GM12864 (cell line): ENCODE results near the gene KIAA1586.
"Not testable (repeated sequence)": the region's sequence is repeated elsewhere in the genome, so short reads cannot be mapped to it uniquely, and the experiment has no call there.

Source experiments
- DNase-seq: peaks from one replicate; pipeline ENCODE4 v3.0.0-alpha.2; 2011; ENCODE audit warnings: low read depth
- H3K4me3 ChIP-seq: 2 replicates; pipeline ENCODE4 v1.5.1; 2011; ENCODE audit warnings: mild to moderate bottlenecking, low read depth, low read length, control low read depth
- TF ChIP-seq, protein P1 (sequence below): IDR thresholded peaks from 2 replicates; pipeline ENCODE4 v1.5.1; 2011; ENCODE audit warnings: low read depth, mild to moderate bottlenecking, moderate library complexity, low read length, control low read depth, inconsistent platforms; ENCODE audit errors: missing control alignments

KIAA1586 gene, protein sequence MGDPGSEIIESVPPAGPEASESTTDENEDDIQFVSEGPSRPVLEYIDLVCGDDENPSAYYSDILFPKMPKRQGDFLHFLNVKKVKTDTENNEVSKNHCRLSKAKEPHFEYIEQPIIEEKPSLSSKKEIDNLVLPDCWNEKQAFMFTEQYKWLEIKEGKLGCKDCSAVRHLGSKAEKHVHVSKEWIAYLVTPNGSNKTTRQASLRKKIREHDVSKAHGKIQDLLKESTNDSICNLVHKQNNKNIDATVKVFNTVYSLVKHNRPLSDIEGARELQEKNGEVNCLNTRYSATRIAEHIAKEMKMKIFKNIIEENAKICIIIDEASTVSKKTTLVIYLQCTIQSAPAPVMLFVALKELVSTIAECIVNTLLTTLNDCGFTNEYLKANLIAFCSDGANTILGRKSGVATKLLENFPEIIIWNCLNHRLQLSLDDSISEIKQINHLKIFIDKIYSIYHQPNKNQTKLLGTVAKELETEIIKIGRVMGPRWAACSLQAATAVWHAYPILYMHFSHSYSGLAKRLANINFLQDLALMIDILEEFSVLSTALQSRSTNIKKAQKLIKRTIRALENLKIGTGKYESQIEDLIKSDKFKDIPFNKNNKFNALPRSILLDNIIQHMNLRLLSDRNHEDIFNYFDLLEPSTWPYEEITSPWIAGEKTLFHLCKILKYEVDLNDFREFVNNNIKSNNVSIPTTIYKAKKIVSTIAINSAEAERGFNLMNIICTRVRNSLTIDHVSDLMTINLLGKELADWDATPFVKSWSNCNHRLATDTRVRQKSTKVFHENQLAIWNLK

DNA sequence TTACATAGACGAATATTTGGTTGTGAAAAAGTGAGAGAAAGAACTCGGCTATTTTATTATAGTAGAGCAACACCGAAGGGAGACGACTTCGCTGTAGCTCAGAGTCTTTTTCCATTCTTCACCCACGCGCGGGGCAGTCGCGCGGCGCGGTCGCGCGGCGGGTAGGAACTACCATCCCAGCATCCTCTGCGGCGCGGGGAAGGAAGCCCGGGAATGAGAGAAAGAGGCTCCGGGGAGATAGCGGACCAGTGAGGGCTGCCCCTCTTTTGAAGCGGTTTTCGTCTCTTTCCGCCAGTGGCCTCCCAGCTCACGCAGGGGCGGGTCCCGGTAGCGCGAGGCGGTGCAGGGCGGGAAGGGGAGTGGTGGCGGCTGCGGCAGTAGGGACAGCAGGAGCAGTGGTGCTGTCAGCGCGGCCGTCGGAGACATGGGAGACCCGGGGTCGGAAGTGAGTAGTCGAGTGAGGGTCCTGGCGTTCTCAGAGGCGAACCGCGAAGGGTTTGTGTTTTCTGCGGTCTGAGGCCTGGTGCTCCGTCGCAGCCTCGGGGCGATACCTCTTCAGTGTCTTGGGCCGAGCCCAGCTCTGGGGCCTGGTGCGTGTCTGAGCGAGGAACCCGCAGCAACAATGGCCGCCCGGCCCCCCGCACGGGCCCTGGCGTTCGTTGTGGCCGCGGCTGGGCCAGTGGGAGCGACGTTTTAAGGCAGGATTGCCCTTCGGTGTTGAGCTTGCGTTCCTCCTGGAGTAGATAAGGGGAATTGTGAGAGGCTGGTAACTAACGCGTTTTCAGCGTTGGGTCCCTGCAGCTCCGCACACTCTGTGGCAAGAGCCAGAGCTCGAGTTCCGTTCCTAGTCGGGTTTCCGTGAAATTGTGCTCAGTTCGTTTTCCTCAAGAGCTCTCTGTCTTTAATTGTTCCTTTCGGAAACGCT is at the start of gene KIAA1586:
TSS of gene KIAA1586 (plus strand) at position 362 of the 925 bp plus-strand sequence. CDS start at position 425, 63 bp downstream.
- H3K4me3 ChIP-seq, result peak within 1 kb of the TSS; percentile 72
- peak; percentile 69 for DNase-seq

DNA sequence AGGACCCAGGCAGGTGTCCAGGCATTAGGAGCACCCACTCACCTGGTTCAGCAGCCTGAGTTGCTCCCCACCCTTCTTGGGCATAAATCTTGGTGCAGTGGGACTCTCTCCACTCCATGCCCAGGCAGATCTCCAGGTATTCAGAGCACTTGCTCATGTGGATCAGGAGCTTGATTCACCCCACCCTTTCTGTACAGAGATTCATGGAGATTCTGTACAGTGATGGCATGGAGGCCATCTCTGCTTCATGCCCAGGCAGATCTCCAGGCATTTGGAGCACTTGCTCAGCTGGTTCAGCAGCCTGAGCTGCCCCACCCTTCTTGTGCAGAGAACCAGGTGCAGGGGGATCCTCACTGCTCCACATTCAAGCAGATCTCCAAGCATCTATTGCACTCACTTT is 47.4 kb upstream of the KIAA1586 start:
- no peak for DNase-seq
- TF ChIP-seq, protein P1, sequence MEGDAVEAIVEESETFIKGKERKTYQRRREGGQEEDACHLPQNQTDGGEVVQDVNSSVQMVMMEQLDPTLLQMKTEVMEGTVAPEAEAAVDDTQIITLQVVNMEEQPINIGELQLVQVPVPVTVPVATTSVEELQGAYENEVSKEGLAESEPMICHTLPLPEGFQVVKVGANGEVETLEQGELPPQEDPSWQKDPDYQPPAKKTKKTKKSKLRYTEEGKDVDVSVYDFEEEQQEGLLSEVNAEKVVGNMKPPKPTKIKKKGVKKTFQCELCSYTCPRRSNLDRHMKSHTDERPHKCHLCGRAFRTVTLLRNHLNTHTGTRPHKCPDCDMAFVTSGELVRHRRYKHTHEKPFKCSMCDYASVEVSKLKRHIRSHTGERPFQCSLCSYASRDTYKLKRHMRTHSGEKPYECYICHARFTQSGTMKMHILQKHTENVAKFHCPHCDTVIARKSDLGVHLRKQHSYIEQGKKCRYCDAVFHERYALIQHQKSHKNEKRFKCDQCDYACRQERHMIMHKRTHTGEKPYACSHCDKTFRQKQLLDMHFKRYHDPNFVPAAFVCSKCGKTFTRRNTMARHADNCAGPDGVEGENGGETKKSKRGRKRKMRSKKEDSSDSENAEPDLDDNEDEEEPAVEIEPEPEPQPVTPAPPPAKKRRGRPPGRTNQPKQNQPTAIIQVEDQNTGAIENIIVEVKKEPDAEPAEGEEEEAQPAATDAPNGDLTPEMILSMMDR, result no peak
- H3K4me3 ChIP-seq, result no peak overlapping the region

DNA sequence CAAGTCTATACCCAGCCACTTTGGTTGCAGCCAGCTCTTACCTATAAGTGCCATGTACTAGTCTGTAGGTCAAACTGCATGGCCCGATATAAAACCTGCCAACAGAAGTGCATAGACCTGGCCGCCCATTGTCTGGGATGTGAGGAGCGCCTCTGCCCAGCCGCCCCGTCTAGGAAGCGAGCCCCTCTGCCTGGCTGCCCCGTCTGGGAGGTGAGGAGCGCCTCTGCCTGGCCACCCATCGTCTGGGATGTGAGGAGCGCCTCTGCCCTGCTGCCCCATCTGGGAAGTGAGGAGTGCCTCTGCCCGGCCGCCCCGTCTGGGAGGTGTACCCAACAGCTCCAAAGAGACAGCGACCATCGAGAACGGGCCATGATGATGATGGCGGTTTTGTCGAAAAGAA is 46.7 kb upstream of the KIAA1586 start:
- not testable (repeated sequence) for H3K4me3 ChIP-seq, DNase-seq

GRCh38 chr6:57002197-57002596 is 44.3 kb upstream of the KIAA1586 start:
- H3K4me3 ChIP-seq, result no peak overlapping the region
- no peak for DNase-seq

DNA sequence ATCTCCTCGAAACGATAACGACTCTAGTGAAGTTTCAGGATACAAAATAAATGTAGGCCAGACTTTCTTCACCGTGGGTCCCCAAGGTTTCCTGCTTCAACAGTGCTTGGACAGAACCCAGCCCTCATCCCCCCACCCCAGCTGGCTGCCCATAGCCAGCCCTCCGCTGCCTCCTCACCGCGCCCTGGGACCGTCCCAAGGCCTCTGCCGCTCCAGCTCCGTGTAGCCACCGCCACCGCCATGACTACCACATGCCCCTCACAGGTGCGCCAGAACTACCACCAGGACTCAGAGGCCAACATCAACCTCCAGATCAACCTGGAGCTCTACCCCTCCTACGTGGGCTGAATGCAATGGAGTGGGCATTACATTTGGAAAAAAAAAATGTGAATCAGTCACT is 42.2 kb upstream of the KIAA1586 start:
- TF ChIP-seq, protein P1, result no peak
- no peak overlapping the region for H3K4me3 ChIP-seq
- no peak for DNase-seq

More at GRCh38 chr6:57002197-57002596, 44.3 kb upstream of the KIAA1586 start:
- TF ChIP-seq, protein P1, result no peak

DNA sequence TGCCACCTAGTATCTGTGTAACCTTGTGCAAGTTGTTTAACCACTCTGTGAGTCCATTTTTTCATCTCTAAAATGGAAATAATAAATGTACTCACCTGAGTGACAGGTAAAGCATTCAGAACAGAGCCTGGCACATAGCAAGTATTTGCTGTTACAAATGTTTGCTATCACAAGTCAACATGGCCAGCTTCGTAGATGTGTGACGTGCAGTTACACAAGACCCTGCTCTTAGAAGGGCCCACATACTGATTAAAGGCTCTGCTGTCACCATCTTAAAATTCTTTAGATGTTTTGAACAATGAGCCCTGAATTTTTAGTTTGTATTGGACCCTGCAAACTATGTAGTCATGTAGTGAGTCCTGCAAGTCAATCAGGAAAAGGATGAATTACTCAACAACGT is 40.4 kb upstream of the KIAA1586 start:
- no peak for DNase-seq
- H3K4me3 ChIP-seq, result no peak overlapping the region
- TF ChIP-seq, protein P1, result no peak

DNA sequence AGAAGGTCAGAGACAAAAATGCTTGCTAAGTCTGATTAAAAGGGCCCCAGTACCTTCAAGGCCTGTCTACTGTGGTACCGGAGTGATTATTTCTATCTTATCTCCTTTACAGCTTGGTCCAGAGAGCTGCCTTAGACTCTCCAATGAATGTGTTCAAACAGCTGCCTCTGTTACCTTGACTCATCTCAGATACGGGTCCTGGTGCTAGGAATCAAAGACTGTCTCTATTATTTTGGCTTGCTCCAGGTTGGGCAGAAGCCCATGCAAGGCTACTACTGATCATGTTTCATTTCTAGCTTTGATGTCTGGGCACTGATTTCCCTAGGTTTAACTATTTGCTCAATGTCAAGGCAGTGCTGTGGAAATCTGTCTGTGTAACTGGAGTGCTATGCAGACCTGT is 38.4 kb upstream of the KIAA1586 start:
- DNase-seq, H3K4me3 ChIP-seq: not testable (repeated sequence)

- no peak overlapping the region for H3K4me3 ChIP-seq
Observed at GRCh38 chr6:57013521-57013926, 33.0 kb upstream of the KIAA1586 start.

More at GRCh38 chr6:57013521-57013926, 33.0 kb upstream of the KIAA1586 start:
- DNase-seq, result no peak
- TF ChIP-seq, protein P1, result no peak
